PC-9 (cell line): ENCODE measurements around the gene CASQ1.

Source experiments
- EZH2 ChIP-seq: fragments of 200-600 bp; sonication (generic); IDR thresholded peaks from 2 replicates; pipeline ENCODE4 v1.8.0; 2017; ENCODE audit warnings: antibody characterized with exemption, low read depth
- TF ChIP-seq, protein P1 (sequence below): fragments of 200-600 bp; sonication (generic); conservative IDR thresholded peaks from 2 replicates; pipeline ENCODE4 v1.6.1; 2017; ENCODE audit warnings: mixed run types, antibody characterized with exemption, mild to moderate bottlenecking, moderate library complexity

- TF ChIP-seq, protein P1, sequence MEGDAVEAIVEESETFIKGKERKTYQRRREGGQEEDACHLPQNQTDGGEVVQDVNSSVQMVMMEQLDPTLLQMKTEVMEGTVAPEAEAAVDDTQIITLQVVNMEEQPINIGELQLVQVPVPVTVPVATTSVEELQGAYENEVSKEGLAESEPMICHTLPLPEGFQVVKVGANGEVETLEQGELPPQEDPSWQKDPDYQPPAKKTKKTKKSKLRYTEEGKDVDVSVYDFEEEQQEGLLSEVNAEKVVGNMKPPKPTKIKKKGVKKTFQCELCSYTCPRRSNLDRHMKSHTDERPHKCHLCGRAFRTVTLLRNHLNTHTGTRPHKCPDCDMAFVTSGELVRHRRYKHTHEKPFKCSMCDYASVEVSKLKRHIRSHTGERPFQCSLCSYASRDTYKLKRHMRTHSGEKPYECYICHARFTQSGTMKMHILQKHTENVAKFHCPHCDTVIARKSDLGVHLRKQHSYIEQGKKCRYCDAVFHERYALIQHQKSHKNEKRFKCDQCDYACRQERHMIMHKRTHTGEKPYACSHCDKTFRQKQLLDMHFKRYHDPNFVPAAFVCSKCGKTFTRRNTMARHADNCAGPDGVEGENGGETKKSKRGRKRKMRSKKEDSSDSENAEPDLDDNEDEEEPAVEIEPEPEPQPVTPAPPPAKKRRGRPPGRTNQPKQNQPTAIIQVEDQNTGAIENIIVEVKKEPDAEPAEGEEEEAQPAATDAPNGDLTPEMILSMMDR = no peak
- TF ChIP-seq EZH2 = no peak
Measured at GRCh38 chr1:160204526-160205241, 14.3 kb downstream of the CASQ1 start.
